ENCODE measurements around the gene MTMR2.

DNA sequence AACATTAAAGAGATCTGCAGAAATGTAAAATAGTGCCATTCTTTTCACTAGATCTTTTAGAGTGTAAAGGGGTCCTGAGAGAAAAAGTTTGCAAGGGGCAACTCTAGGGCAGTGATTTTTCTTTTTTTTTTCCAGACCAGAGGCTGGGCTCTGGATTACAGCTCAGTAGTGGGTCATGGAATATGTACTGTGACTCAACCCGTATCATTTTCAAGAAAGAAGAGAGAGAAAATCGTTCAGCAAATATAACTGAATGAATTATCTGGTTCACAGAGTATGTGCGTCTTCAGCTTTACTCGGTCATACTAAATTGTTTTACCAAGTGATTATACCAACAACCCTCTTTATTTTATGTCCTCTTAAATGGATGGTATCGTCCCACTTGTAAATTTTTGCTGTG lies 129.8 kb downstream of the MTMR2 start:
- TF ChIP-seq POLR2A (IDR thresholded peaks at IDR 0.05; ENCODE audit: low read length) (no peak), GATA1 (IDR thresholded peaks at IDR 0.05; ENCODE audit: low read depth, low read length) (no peak)
